Esophagus squamous epithelium (tissue), 5 donors: ENCODE results near the gene MKNK2. TPM values are rescaled to one million over a fixed set of nuclear protein-coding genes. Genes with fewer than 3 reads are reported as not detected.

Experiments used
- DNase-seq: peaks from one replicate; lab custom pipeline; 2025; lab: John Stamatoyannopoulos, UW
- H3K27ac ChIP-seq, 4 donors: fragments of 200-600 bp; sonication (generic); one replicate each; pipeline ENCODE4 v1.5.1; 2016 to 2019; ENCODE audit warnings: mild to moderate bottlenecking in 1 of 4
- H3K27me3 ChIP-seq, 4 donors: fragments of 200-600 bp; sonication (generic); 1 replicate in 3 of 4; 2 replicates in 1 of 4; pipeline versions ENCODE4 v1.5.1 to v1.6.0; 2017 to 2021; ENCODE audit warnings: antibody characterized with exemption in 1 of 4
- H3K36me3 ChIP-seq, 3 donors: fragments of 200-600 bp; sonication (generic); one replicate each; pipeline ENCODE4 v1.5.1; 2016 to 2019
- H3K4me1 ChIP-seq, 3 donors: fragments of 200-600 bp; sonication (generic); one replicate each; pipeline ENCODE4 v1.5.1; 2017 to 2019
- H3K4me3 ChIP-seq, 4 donors: fragments of 200-600 bp; sonication (generic); 1 replicate in 3 of 4; 2 replicates in 1 of 4; pipeline ENCODE4 v1.5.1; 2016 to 2019; ENCODE audit warnings: mild to moderate bottlenecking in 2 of 4, moderate library complexity in 1 of 4
- H3K9me3 ChIP-seq, 3 donors: fragments of 200-600 bp; sonication (generic); one replicate each; pipeline ENCODE4 v1.5.1; 2016 to 2019
- CTCF ChIP-seq, 6 experiments: fragments of 450-650 bp in 4 of 6; fragments of 200-600 bp in 2 of 6; sonication (generic) in 2 of 6; IDR thresholded peaks; one replicate each; pipeline ENCODE4 v1.5.1; 2016 to 2019; ENCODE audit warnings: antibody characterized with exemption in 6 of 6, mild to moderate bottlenecking in 4 of 6, moderate library complexity in 4 of 6
- POLR2A ChIP-seq, 4 donors: fragments of 450-650 bp; IDR thresholded peaks; one replicate each; pipeline ENCODE4 v1.6.1; 2017; ENCODE audit warnings: antibody characterized with exemption in 4 of 4, mild to moderate bottlenecking in 4 of 4, moderate library complexity in 3 of 4
- WGBS, 2 donors: methylation state at CpG; one replicate each; pipeline ENCODE4 v1.1.5; 2018; 5-methylcytosine and 5-hydroxymethylcytosine counted together
- intact Hi-C: fragments of 100-400 bp; cut with DNase I; formaldehyde crosslinking; loops from one replicate; pipeline ENCODE4 v1.15.0; 2022
- total RNA-seq, 4 donors: library from RNA; depleted of rRNA; stranded (reverse); fragments of >200 nt; gene quantifications; one replicate each; pipeline ENCODE4 v1.1.0, GENCODE V29; 2016
- donor health status: DM: yes; HTN: yes; CAD: no.

Gene MKNK2
- total RNA-seq, 4 donors from 2014 or later, result 147 to 300 (median 189) TPM

- H3K36me3 ChIP-seq, result no peaks in the 10 kb centered on the region
- peak overlapping the region in 3 of 4 donors; percentile 65 to 80 (median 80) for H3K27ac ChIP-seq
- H3K9me3 ChIP-seq, result no peaks in the 10 kb centered on the region
- DNase-seq, result no peak
- H3K4me1 ChIP-seq, result peaks cover 22 to 59% (median 26%) of the 10 kb centered on the region in 3 donors
- no peak overlapping the region for H3K4me3 ChIP-seq
- TF ChIP-seq CTCF (IDR thresholded peaks at IDR 0.05) (no peak), POLR2A (IDR thresholded peaks at IDR 0.05) (no peak)
- intact Hi-C loops, result no loop called here
- no peaks in the 10 kb centered on the region for H3K27me3 ChIP-seq
- 52 to 69% methylated on average over 11 to 12 of the region's 13 CpGs for WGBS, 2 donors
Observed at GRCh38 chr19:2064395-2064787, 13.3 kb upstream of the MKNK2 start.

- WGBS, 2 donors, result 77 to 79% methylated on average over 8 of the region's 8 CpGs
- no peak overlapping the region for H3K4me3 ChIP-seq
- H3K27me3 ChIP-seq, result no peaks in the 10 kb centered on the region
- no peak for DNase-seq
- TF ChIP-seq POLR2A (IDR thresholded peaks at IDR 0.05), result no peak
- TF ChIP-seq CTCF (IDR thresholded peaks at IDR 0.05), result no peak
- no peaks in the 10 kb centered on the region for H3K36me3 ChIP-seq
- peaks cover 26 to 61% (median 32%) of the 10 kb centered on the region in 3 donors for H3K4me1 ChIP-seq
- H3K27ac ChIP-seq, result peak overlapping the region in 2 of 4 donors; percentile 65 to 80
- H3K9me3 ChIP-seq, result no peaks in the 10 kb centered on the region
- intact Hi-C loops, result no loop called here
Observed at GRCh38 chr19:2063824-2064223, 12.8 kb upstream of the MKNK2 start.

- no peak for TF ChIP-seq POLR2A (IDR thresholded peaks at IDR 0.05)
- no peak for TF ChIP-seq CTCF (IDR thresholded peaks at IDR 0.05)
- Histone ChIP-seq H3K27ac (peak overlapping the region in 2 of 4 donors; percentile 99), H3K27me3 (no peaks in the 10 kb centered on the region), H3K4me3 (no peak overlapping the region), H3K36me3 (no peaks in the 10 kb centered on the region), H3K9me3 (no peaks in the 10 kb centered on the region), H3K4me1 (peaks cover 37 to 71% (median 42%) of the 10 kb centered on the region in 3 donors)
- no peak for DNase-seq
- WGBS, 2 donors, result 85 to 86% methylated on average over 9 of the region's 9 CpGs
- intact Hi-C loops, result no loop called here
Observed at GRCh38 chr19:2062770-2063169, 11.7 kb upstream of the MKNK2 start.

GRCh38 chr19:2062389-2062729 is 11.3 kb upstream of the MKNK2 start:
- H3K4me1 ChIP-seq, result peaks cover 41 to 75% (median 47%) of the 10 kb centered on the region in 3 donors
- DNase-seq, result no peak
- intact Hi-C loops, result no loop called here
- 66 to 73% methylated on average over 5 to 9 of the region's 10 CpGs for WGBS, 2 donors
- H3K36me3 ChIP-seq, result no peaks in the 10 kb centered on the region
- TF ChIP-seq POLR2A (IDR thresholded peaks at IDR 0.05), result no peak
- no peak for TF ChIP-seq CTCF (IDR thresholded peaks at IDR 0.05)
- peak overlapping the region in 3 of 4 donors; percentile 51 to 83 (median 74) for H3K4me3 ChIP-seq
- H3K27ac ChIP-seq, result peak overlapping the region; percentile 98 to 99 (median 99)
- H3K27me3 ChIP-seq, result no peaks in the 10 kb centered on the region
- no peaks in the 10 kb centered on the region for H3K9me3 ChIP-seq

GRCh38 chr19:2061495-2062388 is 10.7 kb upstream of the MKNK2 start:
- DNase-seq, result peak; percentile 97
- 0% methylated on average over 14 to 19 of the region's 50 CpGs for WGBS, 2 donors
- H3K36me3 ChIP-seq, result no peaks in the 10 kb centered on the region
- no peaks in the 10 kb centered on the region for H3K27me3 ChIP-seq
- peak overlapping the region; percentile 98 to 99 (median 99) for H3K27ac ChIP-seq
- intact Hi-C loops, result no loop called here
- H3K4me1 ChIP-seq, result peaks cover 45 to 82% (median 53%) of the 10 kb centered on the region in 3 donors
- TF ChIP-seq POLR2A (IDR thresholded peaks at IDR 0.05) (peak in 1 of 4 donors; percentile 21), CTCF (IDR thresholded peaks at IDR 0.05) (no peak)
- no peaks in the 10 kb centered on the region for H3K9me3 ChIP-seq
- H3K4me3 ChIP-seq, result peak overlapping the region; percentile 51 to 83 (median 64)
